Stimulated activated CD8-positive, alpha-beta memory T cell treated with anti-CD3 and anti-CD28 coated beads, Interleukin-15, amount 100 ng/mL, for 24 hours (primary cell): Measurements from ENCODE around the gene RNF123.

ENCODE experiments used
- DNase-seq: peaks from one replicate; pipeline ENCODE4 v3.0.0-alpha.2; 2020; ENCODE audit warnings: low read depth

The RNF123 gene

DNA sequence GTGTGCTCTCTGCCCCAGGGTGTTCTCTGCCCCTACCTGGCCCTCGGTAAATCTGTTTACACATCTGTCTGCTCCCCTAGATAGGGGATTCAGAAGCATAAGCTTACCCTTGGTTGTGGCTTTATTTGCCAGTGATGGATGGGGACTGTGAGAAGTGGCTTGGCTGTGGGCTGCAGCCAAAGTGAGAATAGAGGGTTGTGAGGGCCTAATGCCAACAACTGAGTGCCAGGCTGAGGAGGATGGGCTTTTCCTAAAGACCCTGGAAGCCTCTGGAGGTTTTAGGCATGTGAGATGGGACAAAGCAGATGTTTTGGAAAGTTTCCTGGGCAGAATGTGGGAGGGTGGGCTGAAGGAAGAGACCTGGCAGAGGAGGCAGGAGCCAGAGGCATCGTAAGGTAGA, 30.6 kb upstream of the RNF123 start:
- no peak for DNase-seq

- DNase-seq: no peak
Measured at GRCh38 chr3:49659756-49660155, 29.6 kb upstream of the RNF123 start.

GRCh38 chr3:49661281-49661680, 28.1 kb upstream of the RNF123 start:
- no peak for DNase-seq

DNA sequence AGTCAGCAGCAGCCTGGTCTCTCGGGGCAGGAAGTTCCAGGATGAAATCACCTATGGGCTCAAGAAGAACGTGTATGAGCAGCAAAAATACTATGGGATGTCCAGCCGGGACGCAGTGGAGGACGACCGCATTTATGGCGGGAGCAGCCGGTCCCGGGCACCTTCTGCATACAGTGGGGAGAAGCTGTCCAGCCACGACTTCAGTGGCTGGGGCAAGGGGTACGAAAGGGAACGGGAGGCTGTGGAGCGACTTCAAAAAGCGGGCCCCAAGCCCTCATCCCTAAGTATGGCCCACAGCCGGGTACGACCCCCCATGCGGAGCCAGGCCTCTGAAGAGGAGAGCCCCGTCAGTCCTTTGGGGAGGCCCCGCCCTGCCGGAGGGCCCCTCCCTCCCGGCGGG, 27.3 kb upstream of the RNF123 start:
- no peak for DNase-seq

DNA sequence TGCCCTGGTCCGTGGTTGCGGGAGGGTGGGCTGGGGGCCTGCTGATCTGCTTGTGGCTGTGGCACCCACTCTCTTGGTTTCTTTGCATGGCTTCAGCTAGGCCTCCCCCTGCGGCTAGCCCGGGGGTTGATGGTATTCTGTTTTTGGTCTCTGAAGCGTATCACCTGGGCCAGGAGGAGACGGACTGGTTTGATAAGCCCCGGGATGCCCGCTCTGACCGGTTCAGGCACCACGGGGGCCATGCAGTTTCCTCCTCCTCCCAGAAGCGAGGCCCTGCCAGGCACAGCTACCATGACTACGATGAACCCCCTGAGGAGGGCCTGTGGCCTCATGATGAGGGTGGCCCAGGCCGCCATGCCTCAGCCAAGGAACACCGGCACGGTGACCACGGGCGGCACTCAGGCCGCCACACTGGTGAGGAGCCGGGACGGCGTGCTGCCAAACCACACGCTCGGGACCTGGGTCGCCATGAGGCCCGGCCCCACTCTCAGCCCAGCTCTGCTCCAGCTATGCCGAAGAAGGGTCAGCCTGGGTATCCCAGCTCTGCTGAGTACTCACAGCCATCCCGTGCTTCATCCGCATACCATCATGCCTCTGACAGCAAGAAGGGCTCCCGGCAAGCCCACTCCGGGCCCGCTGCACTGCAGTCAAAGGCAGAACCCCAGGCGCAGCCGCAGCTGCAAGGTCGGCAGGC, 26.5 kb upstream of the RNF123 start:
- DNase-seq: no peak

DNA sequence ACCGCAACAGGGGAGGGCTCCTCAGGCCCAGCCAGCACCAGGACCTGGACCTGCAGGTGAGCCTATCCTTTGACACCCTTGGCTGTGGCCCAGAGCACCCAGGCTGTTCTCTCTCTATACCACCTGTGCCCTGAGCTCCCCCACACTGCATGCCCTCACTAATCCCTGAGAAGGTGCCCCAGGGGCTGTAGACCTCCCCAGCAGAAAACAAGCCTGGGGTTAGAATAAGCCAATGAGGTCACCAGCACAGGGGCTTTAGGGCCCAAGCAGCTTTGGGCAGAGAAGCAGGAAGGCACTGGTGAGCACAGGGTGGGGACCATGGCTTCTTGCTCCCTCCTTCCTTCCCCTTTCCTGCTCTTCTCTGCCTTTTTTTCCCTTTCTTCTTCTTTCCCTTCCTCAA, 25.5 kb upstream of the RNF123 start:
- no peak for DNase-seq

- DNase-seq: no peak
Measured at GRCh38 chr3:49664300-49664699, 25.1 kb upstream of the RNF123 start.

DNA sequence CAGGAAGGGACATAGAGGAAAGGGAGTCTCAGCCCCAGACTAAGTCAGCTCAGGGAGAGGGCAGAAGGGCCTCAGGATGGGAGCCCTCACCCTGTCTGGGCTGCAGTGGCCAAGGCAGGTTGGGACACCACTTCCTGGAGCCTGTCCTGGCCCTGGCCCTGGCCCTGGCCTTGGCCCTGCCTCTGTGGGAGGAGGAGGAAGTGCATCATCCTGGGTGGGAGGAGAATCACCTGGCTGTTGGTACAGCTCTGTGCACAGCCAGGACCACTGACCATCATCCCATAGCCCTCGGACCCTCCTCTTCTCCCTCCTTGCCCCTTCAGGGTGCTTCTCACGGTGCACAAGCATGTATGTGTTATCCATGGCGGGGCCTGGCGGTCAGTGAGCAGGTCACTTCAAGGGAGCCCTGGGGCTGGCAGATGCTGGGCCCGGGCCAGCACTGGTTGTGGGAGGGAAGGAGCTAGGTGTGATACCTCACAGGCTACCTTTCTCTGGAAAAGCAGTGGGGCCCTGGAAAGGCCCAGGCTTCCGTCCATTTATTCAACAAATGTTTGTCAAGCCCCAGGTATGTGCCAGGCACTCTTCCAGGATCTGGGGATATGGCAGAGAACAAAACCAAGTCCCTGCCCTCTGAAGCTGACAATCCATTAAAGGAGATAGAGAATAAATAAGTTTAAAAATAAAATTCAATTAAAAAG, 23.4 kb upstream of the RNF123 start:
- DNase-seq: no peak

DNA sequence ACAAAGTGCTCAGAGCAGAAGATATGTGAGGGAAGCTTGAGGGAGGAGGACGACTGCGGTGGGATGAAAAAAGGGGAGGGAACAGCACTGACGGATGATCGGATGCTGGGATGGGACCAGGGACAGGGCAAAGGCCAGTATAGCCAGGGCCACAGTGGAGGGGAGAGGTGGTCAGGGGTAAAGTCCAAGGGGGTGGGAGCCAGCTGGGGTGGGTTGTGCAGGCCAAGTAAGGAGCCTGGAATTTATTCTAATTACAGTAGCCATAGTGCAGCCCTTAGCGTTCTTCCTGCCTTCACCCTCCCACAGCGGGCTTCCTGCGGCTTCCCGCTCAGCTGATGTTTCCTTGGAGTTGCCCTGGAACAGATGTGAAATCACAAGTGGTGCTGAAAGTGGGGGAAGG, 22.8 kb upstream of the RNF123 start:
- no peak for DNase-seq

DNA sequence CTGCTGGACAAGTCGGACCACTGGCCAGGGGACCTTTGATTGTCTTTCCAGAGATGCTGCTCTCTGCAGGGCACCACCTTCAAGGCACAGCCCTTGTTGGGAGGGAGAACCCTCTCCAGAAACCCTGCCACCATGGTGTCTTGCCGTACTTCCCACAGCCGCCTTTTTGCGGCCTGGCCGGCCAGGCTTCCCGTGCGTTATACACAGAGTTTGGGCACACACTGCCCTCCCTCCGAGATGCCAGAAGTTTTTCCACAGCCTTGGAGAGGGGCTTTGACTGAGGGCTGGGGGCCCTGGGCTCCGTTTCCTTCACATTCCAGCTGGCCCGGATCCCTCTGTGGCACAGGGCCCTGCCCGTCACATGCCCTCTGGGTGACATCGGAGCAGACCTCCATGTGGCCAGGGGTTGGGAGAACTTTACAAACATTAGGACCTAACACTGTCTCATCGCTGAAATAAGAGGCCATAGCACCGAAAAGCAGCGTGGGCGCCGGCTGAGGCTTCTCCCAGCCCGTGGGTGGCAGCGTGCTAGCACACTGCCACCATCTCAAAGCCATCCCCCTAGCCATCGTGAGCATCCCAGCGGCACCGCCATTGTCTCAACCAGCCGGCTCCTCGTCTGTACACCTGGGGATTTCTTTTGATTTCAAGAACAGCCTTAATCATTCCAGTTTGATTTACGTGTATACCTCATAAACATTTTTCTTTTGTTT, 21.5 kb upstream of the RNF123 start:
- no peak for DNase-seq

- no peak for DNase-seq
Measured at GRCh38 chr3:49668414-49668797, 21.0 kb upstream of the RNF123 start.

GRCh38 chr3:49668861-49669260, 20.5 kb upstream of the RNF123 start:
- no peak for DNase-seq

DNA sequence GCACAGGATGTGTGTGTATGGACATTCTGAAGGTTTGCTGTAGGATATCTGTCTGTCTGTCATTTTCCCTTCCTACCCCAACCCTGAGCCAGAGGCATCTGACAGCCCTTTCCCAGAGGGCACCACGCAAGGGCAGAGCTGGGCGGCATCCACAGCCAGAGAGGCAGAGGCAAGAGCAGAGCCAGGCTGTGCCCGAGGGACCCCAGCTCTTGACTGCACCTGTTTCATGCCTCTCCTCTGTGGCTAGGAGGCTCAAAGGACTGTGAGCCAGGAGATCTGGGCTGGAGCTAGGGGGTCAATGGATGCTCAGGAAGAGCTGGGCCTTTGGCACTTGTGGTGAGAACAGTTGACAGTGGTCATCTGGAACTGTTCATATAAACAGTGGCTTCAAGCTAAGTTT, 20.0 kb upstream of the RNF123 start:
- DNase-seq: no peak

DNA sequence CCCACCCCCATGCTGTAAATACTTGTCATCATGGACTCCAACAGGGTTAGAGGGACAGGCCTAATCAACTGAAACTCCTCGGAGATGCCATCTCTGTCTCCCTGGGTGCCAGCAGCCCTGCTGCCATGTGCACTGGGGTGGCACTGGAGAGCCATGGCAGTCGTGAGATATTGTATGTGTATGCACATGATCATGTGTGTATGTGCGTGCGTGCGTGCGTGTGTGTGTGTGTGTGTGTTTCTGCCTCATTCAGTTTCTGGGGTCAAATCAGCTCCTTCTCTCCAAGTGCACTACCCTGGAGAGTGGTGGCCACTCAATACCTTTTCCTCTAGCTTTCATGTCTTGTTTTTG, 18.4 kb upstream of the RNF123 start:
- DNase-seq: no peak

DNA sequence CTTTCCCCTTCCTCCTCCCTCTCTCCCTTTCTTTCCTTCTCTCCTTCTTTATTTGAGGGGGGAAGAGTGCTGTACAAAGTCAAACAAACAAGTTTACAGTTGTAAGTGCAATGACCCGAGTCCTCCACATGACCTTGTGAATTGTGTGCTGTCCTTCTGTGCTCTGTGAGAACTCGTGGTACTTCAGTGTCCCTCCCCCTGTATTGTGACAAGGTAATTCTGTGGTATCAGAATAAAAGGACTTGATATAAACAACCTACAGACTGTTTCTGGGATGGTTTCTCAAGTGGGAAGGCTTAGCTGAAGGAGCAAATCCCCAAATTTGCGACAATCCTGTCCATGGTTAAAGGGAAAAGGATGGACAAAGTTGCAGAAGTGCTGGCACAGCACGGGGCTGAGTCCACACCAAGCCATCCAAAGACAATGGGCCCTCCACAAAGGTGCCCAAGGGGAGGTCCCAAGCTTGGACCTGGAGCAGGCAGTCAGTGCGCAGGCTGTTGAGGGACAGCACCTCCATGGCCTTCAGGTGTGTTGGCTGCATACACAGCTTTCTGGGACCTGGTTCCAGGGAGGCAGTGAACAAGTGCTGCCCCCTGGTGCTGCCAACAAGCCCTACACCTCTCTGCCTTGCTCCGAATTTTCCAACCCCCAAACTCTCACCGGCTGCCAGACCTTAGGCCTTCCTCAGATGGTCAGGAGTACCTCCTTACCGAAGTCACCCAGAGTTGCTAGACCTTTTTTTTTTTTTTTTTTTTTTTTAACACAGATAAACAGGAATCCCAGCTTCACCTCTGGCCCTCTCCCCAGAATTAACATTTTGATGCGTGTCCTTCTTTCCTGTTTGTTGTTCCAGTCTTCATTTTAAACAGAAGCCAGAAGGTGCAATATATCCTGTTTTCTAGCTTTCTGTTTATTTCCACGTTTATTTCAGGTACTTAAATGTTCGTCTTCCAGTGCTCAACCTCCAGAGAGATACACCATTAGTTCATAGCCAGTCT, 17.8 kb upstream of the RNF123 start:
- DNase-seq: peak; percentile 39

GRCh38 chr3:49673121-49673714, 16.1 kb upstream of the RNF123 start:
- DNase-seq: peak; percentile 21

DNA sequence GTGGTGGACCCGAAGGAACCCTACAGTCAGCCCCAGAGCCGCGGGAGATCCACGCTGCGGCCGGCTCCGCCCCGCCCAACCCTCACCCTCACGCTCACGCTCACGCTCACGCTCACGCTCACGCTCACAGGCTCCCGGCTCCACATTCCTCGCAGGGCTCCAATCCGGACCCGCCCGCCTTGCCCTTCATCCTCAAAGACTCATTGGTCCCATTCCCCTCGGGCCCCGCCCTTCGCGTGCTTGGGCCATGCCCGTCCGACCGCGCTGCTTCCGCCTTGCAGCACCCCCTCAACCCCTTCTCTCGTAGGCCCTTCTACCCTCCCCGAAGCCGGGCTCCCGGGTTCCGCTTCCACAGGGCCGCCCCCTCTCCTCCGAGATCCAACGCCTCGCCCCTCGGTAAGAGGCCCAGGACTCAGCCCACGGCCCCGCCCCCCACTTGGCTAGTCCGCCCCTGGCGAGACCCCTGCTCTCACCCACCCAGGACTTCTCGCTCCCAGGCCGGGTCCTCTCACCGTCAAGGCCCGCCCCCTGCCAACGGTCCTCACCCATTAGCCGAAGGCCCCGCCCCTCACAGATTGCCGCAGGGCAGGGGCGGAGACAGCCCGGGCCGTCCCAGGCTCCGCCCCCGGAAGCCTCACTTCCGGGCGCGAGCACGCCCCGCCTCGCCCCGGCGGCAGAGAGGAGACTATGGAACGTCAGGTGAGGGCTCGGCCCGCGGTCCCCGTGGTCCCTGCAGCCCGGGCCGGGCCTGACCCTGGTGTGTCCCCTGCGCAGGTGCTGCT, 15.5 kb upstream of the RNF123 start, which contains the start of gene APEH:
TSS of gene APEH (plus strand) at position 637 of the 782 bp plus-strand sequence. CDS start at position 688, 51 bp downstream.
- peak; percentile 92 for DNase-seq

DNA sequence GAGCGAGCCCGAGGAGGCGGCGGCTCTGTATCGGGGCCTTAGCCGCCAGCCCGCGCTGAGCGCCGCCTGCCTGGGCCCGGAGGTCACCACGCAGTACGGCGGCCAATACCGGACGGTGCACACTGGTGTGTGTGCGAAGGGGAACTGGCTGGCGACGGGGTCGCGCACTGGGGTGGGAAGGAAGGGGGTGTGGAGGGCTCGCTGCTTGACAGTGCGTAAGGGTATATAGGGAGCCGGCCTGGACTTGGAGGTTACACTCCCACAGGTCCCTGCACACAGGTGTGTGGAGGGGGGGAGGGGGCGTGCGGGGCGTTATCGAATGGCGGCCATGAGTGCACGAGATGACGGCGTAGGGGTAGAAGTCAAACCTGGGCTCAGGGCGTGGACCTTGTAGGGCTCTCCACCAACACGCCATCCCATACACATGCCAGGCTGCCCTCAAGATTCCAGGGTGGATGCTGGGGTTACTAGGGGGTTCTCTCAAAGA, 14.8 kb upstream of the RNF123 start:
- DNase-seq: peak; percentile 23

GRCh38 chr3:49675912-49676311, 13.4 kb upstream of the RNF123 start:
- DNase-seq: no peak

- no peak for DNase-seq
Measured at GRCh38 chr3:49680493-49681231, 8.7 kb upstream of the RNF123 start.
